Ishikawa (cell line): ENCODE results near the gene ANKRD33B.

ENCODE experiments used
- CEBPB ChIP-seq: IDR thresholded peaks from 2 replicates; pipeline ENCODE4 v1.6.1; 2012
- EGR1 ChIP-seq: IDR thresholded peaks from 2 replicates; pipeline ENCODE4 v1.6.1; 2012
- EP300 ChIP-seq: IDR thresholded peaks from 2 replicates; pipeline ENCODE4 v1.6.1; 2012; ENCODE audit warnings: borderline replicate concordance
- FOXM1 ChIP-seq: IDR thresholded peaks from 2 replicates; pipeline ENCODE4 v1.6.1; 2012; ENCODE audit warnings: low read depth, borderline replicate concordance
- MAX ChIP-seq: IDR thresholded peaks from 2 replicates; pipeline ENCODE4 v1.6.1; 2012
- TAF1 ChIP-seq: IDR thresholded peaks from 2 replicates; pipeline ENCODE4 v1.6.1; 2012; ENCODE audit warnings: low read depth, mild to moderate bottlenecking
- TCF12 ChIP-seq: IDR thresholded peaks from 2 replicates; pipeline ENCODE4 v1.6.1; 2012; ENCODE audit warnings: low read depth
- TEAD4 ChIP-seq: IDR thresholded peaks from 2 replicates; pipeline ENCODE4 v1.6.1; 2012
- USF1 ChIP-seq: IDR thresholded peaks from 2 replicates; pipeline ENCODE4 v1.6.1; 2012
- YY1 ChIP-seq: IDR thresholded peaks from 2 replicates; pipeline ENCODE4 v1.6.1; 2012; ENCODE audit warnings: low read depth

- TF ChIP-seq EP300: no peak
- no peak for TF ChIP-seq MAX
- TF ChIP-seq FOXM1: no peak
- TF ChIP-seq TEAD4: no peak
- no peak for TF ChIP-seq TAF1
- TF ChIP-seq YY1: no peak
- TF ChIP-seq CEBPB: no peak
- no peak for TF ChIP-seq EGR1
- no peak for TF ChIP-seq USF1
- no peak for TF ChIP-seq TCF12
Observed at GRCh38 chr5:10610058-10610457, 46.2 kb downstream of the ANKRD33B start.
